ENCODE measurements around the gene MTMR12. TPM values are rescaled to one million over a fixed set of nuclear protein-coding genes. Genes with fewer than 3 reads are reported as not detected.

The MTMR12 gene
- total RNA-seq, 1 donor from 2014 or later = 27.7 TPM

- DNase-seq = peak; percentile 97
These were observed 122.6 kb downstream of the MTMR12 start for GRCh38 chr5:32190095-32190494.

GRCh38 chr5:32187675-32188074, 125.1 kb downstream of the MTMR12 start:
- DNase-seq = no peak

GRCh38 chr5:32182463-32183063, 130.2 kb downstream of the MTMR12 start:
- no peak for DNase-seq

Small RNAs within 50 kb of the gene (small RNA-seq; reads per million reads assigned to genes)
- gene RNU6-1079P (ENCODE audit: low replicate concordance) = not detected
- gene RNU6-378P (ENCODE audit: low replicate concordance) = not detected

Other genes starting within 250 kb of the MTMR12 start
- gene GOLPH3, start 138.6 kb downstream of the MTMR12 start, total RNA-seq = 49.6 TPM
- 66.1 TPM for gene ZFR, start 131.8 kb upstream of the MTMR12 start, total RNA-seq